Ectodermal cell (in vitro differentiated cells): ENCODE data around the gene TUBGCP3.

Experiments used
- H3K27ac ChIP-seq: 2 replicates; pipeline ENCODE4 v1.7.0; 2013; ENCODE audit warnings: mild to moderate bottlenecking, low read depth, low read length; ENCODE audit not compliant: insufficient read depth, poor library complexity, severe bottlenecking
- H3K27me3 ChIP-seq: 2 replicates; pipeline ENCODE4 v1.7.0; 2013; ENCODE audit warnings: mild to moderate bottlenecking, low read length; ENCODE audit not compliant: insufficient read depth, control insufficient read depth, poor library complexity, severe bottlenecking
- H3K36me3 ChIP-seq: one replicate; pipeline ENCODE4 v1.7.0; 2013; ENCODE audit warnings: low read length; ENCODE audit not compliant: control insufficient read depth, insufficient read depth
- H3K4me1 ChIP-seq: one replicate; pipeline ENCODE4 v1.7.0; 2013; ENCODE audit warnings: low read length; ENCODE audit not compliant: control insufficient read depth, insufficient read depth
- H3K4me3 ChIP-seq: 2 replicates; pipeline ENCODE4 v1.7.0; 2013; ENCODE audit warnings: low read depth, low read length, control low read depth; ENCODE audit not compliant: insufficient read depth
- H3K9me3 ChIP-seq: 2 replicates; pipeline ENCODE4 v1.7.0; 2013; ENCODE audit warnings: mild to moderate bottlenecking, low read length, moderate library complexity; ENCODE audit not compliant: control insufficient read depth
- WGBS, 2 experiments: methylation state at CpG; one replicate each; pipeline ENCODE4 v1.1.7; 2013; ENCODE audit warnings: missing lambda C conversion rate in 2 of 2; 5-methylcytosine and 5-hydroxymethylcytosine counted together

Gene TUBGCP3

DNA sequence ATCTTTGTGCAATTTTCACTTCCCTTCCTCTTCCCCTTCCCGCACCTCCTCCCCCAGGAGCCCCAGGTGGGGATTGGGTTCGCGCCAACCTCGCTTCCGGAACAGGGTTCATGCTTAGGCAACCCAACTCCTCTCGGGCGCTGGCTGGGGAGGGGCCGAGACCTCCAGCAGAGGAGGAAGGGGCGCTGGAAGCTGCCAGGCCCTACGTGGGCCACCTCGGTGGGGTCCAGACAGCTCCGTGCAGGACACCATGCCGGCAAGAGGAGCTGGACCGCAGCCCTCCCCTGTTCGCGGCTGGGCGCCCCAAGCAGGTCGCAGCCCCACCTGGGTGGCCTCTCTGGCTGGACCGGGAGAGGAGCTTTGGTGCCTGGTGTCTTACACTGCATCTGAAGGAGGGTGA, 120.7 kb downstream of the TUBGCP3 start:
- Histone ChIP-seq H3K9me3 (no peaks in the 10 kb centered on the region), H3K27me3 (no peaks in the 10 kb centered on the region), H3K4me3 (no peak overlapping the region), H3K27ac (no peak overlapping the region), H3K36me3 (no peaks in the 10 kb centered on the region), H3K4me1 (no peaks in the 10 kb centered on the region)
- 93 to 96% methylated on average over 19 of the region's 19 CpGs for WGBS, 2 experiments

- Histone ChIP-seq H3K4me1 (no peaks in the 10 kb centered on the region), H3K4me3 (no peak overlapping the region), H3K27ac (no peak overlapping the region), H3K9me3 (no peaks in the 10 kb centered on the region), H3K36me3 (no peaks in the 10 kb centered on the region), H3K27me3 (no peaks in the 10 kb centered on the region)
- 90 to 91% methylated on average over 40 of the region's 40 CpGs for WGBS, 2 experiments
Observed at GRCh38 chr13:112466132-112467058, 121.6 kb downstream of the TUBGCP3 start.

DNA sequence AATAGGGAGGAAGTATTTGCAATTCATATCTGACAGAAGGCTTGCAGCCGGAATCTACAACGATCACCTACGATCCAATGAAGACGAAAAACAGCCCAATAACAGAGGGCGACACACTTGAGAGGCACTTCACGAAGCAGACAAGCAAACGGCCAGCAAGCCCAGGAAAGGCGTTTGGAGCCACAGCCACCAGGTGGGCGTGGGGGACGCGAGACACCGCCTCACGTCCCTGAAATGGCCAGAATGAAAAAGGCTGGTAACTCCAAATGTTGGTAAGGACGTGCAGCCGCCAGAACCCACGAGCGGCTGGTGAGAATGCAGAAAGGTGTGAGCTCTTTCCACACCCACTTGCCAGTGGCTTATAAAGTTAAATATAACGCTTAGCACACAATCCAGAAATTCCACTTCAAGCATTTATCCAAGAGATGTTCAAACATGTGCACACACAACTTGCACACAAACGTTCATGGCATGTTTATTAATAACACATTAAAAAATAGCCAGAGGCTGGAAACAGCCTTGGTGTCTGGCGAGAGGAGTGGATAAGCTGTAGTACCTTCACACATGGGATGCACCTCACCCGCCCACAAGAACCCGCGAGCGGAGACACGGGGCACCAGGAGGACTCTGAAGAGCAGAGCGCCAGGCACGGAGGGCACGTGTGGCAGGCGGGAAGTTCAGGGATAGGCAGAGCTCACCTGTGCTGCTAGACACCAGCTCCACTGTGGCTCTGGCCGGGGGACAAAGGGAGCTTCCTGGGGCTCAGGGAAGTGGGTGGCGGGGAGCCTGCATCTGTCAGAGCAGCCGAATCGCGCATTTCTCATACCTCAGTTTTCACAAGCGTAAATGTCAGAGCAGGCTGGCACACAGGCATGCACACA, 122.5 kb downstream of the TUBGCP3 start:
- WGBS, 2 experiments = 94% methylated on average over 35 of the region's 35 CpGs
- H3K9me3 ChIP-seq = no peaks in the 10 kb centered on the region
- H3K27ac ChIP-seq = no peak overlapping the region
- H3K4me3 ChIP-seq = no peak overlapping the region
- no peaks in the 10 kb centered on the region for H3K36me3 ChIP-seq
- no peaks in the 10 kb centered on the region for H3K27me3 ChIP-seq
- H3K4me1 ChIP-seq = no peaks in the 10 kb centered on the region

- H3K27me3 ChIP-seq = no peaks in the 10 kb centered on the region
- no peak overlapping the region for H3K4me3 ChIP-seq
- no peak overlapping the region for H3K27ac ChIP-seq
- H3K4me1 ChIP-seq = no peaks in the 10 kb centered on the region
- H3K9me3 ChIP-seq = no peaks in the 10 kb centered on the region
- no peaks in the 10 kb centered on the region for H3K36me3 ChIP-seq
- WGBS, 2 experiments = 96 to 97% methylated on average over 14 of the region's 14 CpGs
Observed at GRCh38 chr13:112464720-112465119, 123.2 kb downstream of the TUBGCP3 start.

DNA sequence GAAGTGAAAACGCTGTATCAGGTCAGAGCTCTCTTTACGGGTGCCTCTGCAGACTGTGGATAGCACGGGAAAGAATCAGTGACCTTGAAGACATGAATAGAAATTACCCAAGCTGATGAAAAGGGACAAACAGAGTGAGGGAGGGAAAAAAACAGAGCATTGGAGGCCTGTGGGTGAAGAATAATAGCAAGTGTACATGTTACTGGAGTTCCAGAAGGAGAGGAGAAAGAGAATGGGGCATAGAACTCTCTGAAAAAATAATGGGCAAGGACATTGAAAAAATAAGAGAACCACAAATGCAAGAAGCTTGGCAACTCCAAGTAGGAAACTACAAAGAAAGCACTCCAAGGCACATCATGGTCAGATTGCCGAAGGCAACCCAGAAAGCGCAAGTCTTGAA, 125.5 kb downstream of the TUBGCP3 start:
- Histone ChIP-seq H3K27ac (no peak overlapping the region), H3K9me3 (no peaks in the 10 kb centered on the region), H3K4me1 (no peaks in the 10 kb centered on the region), H3K4me3 (no peak overlapping the region), H3K27me3 (no peaks in the 10 kb centered on the region), H3K36me3 (no peaks in the 10 kb centered on the region)
- 95% methylated on average over 5 of the region's 5 CpGs for WGBS, 2 experiments

DNA sequence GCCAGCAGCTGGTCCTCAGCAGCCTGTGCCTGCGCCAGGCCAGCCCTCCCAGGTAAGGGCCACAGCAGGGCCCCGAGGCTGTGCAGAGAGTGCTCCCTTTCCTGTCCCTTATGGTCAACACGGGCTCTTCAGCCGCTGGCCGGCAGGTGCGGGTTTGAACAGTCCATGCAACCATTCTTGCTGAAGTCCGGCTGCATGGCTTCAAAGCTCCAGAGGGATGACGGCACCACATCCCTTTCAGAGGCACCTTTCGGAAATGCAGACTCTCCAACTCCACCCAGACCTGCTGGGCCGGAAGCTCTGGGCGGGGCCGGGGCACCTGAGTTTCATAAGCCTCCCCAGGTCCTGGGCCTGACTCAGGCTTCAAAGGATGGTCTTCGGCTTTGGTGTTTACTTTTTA, 130.5 kb downstream of the TUBGCP3 start:
- Histone ChIP-seq H3K4me1 (no peaks in the 10 kb centered on the region), H3K9me3 (no peaks in the 10 kb centered on the region), H3K27ac (no peak overlapping the region), H3K36me3 (no peaks in the 10 kb centered on the region), H3K27me3 (no peaks in the 10 kb centered on the region), H3K4me3 (no peak overlapping the region)
- 92 to 95% methylated on average over 13 of the region's 13 CpGs for WGBS, 2 experiments

GRCh38 chr13:112457081-112457480, 130.9 kb downstream of the TUBGCP3 start:
- no peaks in the 10 kb centered on the region for H3K9me3 ChIP-seq
- H3K27ac ChIP-seq = no peak overlapping the region
- H3K4me3 ChIP-seq = no peak overlapping the region
- H3K36me3 ChIP-seq = no peaks in the 10 kb centered on the region
- H3K4me1 ChIP-seq = no peaks in the 10 kb centered on the region
- WGBS, 2 experiments = 95% methylated on average over 9 of the region's 9 CpGs
- H3K27me3 ChIP-seq = no peaks in the 10 kb centered on the region

GRCh38 chr13:112456138-112457056, 131.6 kb downstream of the TUBGCP3 start:
- 88% methylated on average over 22 of the region's 22 CpGs for WGBS, 2 experiments
- Histone ChIP-seq H3K4me3 (no peak overlapping the region), H3K27ac (no peak overlapping the region)

GRCh38 chr13:112455476-112456059, 132.4 kb downstream of the TUBGCP3 start:
- Histone ChIP-seq H3K27ac (no peak overlapping the region), H3K4me3 (no peak overlapping the region), H3K4me1 (no peaks in the 10 kb centered on the region), H3K36me3 (no peaks in the 10 kb centered on the region), H3K9me3 (no peaks in the 10 kb centered on the region), H3K27me3 (no peaks in the 10 kb centered on the region)
- WGBS, 2 experiments = 91 to 92% methylated on average over 17 of the region's 17 CpGs

More at GRCh38 chr13:112456138-112457056, 131.6 kb downstream of the TUBGCP3 start:
- no peaks in the 10 kb centered on the region for H3K4me1 ChIP-seq
- no peaks in the 10 kb centered on the region for H3K9me3 ChIP-seq
- no peaks in the 10 kb centered on the region for H3K36me3 ChIP-seq
- H3K27me3 ChIP-seq = no peaks in the 10 kb centered on the region
